ENCODE measurements around the gene DPP4. TPM values are rescaled to one million over a fixed set of nuclear protein-coding genes. Genes with fewer than 3 reads are reported as not detected.

The DPP4 gene
- total and polyA plus RNA-seq, 2 donors (not counting 3 experiments of a cell fraction or from before 2014, with no cell fraction given): 0.84 to 6.2 TPM

DNA sequence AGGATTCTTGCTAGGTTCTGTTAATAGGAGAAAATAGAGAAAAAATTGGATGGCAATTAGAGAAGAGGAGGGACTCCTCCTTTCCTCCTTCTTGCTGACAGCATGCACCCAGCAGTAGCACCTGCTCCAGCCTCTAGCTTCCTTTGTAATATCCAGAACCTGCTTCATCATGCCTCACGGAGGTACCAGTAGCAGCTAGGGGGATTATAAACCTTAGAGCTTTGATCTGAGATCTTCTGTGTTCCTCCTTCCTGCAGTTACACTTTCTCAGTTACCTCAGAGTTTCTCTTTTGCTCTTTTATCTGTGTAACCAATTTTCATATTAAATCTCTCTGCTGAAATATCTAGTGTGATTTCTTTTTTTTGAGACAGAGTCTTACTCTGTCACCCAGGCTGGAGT is 16.6 kb downstream of the DPP4 start:
- TF ChIP-seq MYC (IDR thresholded peaks at IDR 0.05; ENCODE audit: low read depth, low read length) (no peak), FOS (IDR thresholded peaks at IDR 0.05; ENCODE audit: borderline replicate concordance, insufficient read depth, low read length) (no peak), EZH2 (IDR thresholded peaks at IDR 0.05; ENCODE audit: borderline replicate concordance, low read depth, low read length, severe bottlenecking) (no peak), POLR2AphosphoS5 (IDR thresholded peaks at IDR 0.05; ENCODE audit: insufficient read depth, low read depth, low read length) (no peak), JUN (IDR thresholded peaks at IDR 0.05; ENCODE audit: borderline replicate concordance, insufficient read depth, insufficient read length, low read depth) (no peak), GATA2 (IDR thresholded peaks at IDR 0.05; ENCODE audit: insufficient read depth, insufficient read length, low read depth, low read length) (no peak), POLR2A (IDR thresholded peaks at IDR 0.05; ENCODE audit: low read depth, low read length) (no peak)
- TF ChIP-seq, protein P1, sequence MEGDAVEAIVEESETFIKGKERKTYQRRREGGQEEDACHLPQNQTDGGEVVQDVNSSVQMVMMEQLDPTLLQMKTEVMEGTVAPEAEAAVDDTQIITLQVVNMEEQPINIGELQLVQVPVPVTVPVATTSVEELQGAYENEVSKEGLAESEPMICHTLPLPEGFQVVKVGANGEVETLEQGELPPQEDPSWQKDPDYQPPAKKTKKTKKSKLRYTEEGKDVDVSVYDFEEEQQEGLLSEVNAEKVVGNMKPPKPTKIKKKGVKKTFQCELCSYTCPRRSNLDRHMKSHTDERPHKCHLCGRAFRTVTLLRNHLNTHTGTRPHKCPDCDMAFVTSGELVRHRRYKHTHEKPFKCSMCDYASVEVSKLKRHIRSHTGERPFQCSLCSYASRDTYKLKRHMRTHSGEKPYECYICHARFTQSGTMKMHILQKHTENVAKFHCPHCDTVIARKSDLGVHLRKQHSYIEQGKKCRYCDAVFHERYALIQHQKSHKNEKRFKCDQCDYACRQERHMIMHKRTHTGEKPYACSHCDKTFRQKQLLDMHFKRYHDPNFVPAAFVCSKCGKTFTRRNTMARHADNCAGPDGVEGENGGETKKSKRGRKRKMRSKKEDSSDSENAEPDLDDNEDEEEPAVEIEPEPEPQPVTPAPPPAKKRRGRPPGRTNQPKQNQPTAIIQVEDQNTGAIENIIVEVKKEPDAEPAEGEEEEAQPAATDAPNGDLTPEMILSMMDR (IDR thresholded peaks at IDR 0.05; ENCODE audit: extremely low read depth in 1 of 2, insufficient read depth in 1 of 2, low read depth in 1 of 2, low read length in 2 of 2): no peak
- TF ChIP-seq, protein P2, sequence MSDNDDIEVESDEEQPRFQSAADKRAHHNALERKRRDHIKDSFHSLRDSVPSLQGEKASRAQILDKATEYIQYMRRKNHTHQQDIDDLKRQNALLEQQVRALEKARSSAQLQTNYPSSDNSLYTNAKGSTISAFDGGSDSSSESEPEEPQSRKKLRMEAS (IDR thresholded peaks at IDR 0.05; ENCODE audit: insufficient read depth, insufficient read length): no peak
- H4K20me1 ChIP-seq (replicated peaks; ENCODE audit: control insufficient read depth, extremely low read depth, insufficient read depth, low read length): no peaks in the 10 kb centered on the region
- no peaks in the 10 kb centered on the region for H3K79me2 ChIP-seq (ENCODE audit: control insufficient read depth, insufficient read depth, low read length)
- H3K4me3 ChIP-seq (replicated peaks in 1 of 3; ENCODE audit: insufficient read depth in 1 of 3, low read depth in 1 of 3, low read length in 3 of 3): no peak overlapping the region
- FAIRE-seq (no peak), DNase-seq (ENCODE audit: low read depth, low spot score) (no peak)
- no TSS peak for BruUV-seq (replicated peaks)
- H3K9ac ChIP-seq (replicated peaks; ENCODE audit: extremely low read depth, insufficient read depth, low read length): no peak overlapping the region
- H3K27ac ChIP-seq (ENCODE audit: insufficient read depth, low read depth, low read length): no peak overlapping the region
- intact Hi-C loops (cut with micrococcal nuclease) (no loop called here), dilution Hi-C loops (cut with MboI; ENCODE audit: extremely low pct_ligation_motif_present, low sequenced_read_pairs) (no loop called here)
- no peaks in the 10 kb centered on the region for H3K27me3 ChIP-seq (ENCODE audit: control insufficient read depth in 2 of 2, insufficient read depth in 2 of 2, low read length in 2 of 2)
- H3K36me3 ChIP-seq (ENCODE audit: control insufficient read depth in 2 of 2, extremely low read depth in 1 of 2, insufficient read depth in 2 of 2, low read length in 2 of 2): no peaks in the 10 kb centered on the region
- no peaks in the 10 kb centered on the region for H3K4me1 ChIP-seq (ENCODE audit: control insufficient read depth, extremely low read depth, insufficient read depth, low read length)
- no peaks in the 10 kb centered on the region for H3K9me1 ChIP-seq (replicated peaks; ENCODE audit: control insufficient read depth, extremely low read depth, insufficient read depth, low read length)
- ChIA-PET POLR2A (no interaction called here), CTCF (no interaction called here)
- H2AFZ ChIP-seq (ENCODE audit: low read depth, low read length): no peak overlapping the region
- H3K9me3 ChIP-seq (replicated peaks; ENCODE audit: control insufficient read depth, insufficient read depth, low read length): peaks cover 3% of the 10 kb centered on the region
- no peak overlapping the region for H3K4me2 ChIP-seq (ENCODE audit: insufficient read depth, low read length)
